ENCODE data around the gene SPTA1.
"Not testable (repeated sequence)": the region's sequence is repeated elsewhere in the genome, so short reads cannot be mapped to it uniquely, and the experiment has no call there.

SPTA1 gene

DNA sequence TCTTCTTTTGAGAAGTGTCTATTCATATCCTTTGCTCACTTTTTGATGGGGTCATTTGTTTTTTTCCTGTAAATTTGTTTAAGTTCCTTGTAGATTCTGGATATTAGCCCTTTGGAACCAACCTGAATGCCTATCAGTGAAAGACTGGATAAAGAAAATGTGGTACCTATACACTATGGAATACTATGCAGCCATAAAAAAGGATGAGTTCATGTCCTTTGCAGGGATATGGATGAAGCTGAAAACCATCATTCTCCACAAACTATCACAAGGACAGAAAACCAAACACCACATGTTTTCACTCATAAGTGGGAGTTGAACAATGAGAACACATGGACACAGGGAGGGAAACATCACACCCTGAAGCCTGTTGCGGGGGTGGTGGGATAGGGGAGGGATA lies 1.8 kb upstream of the SPTA1 start:
- H3K4me1 ChIP-seq (ENCODE audit: control insufficient read depth, insufficient read depth, low read length); H3K9ac ChIP-seq (ENCODE audit: low read length in 2 of 2); H3K9me3 ChIP-seq (ENCODE audit: control insufficient read depth in 2 of 2, low read length in 2 of 2); H3K27me3 ChIP-seq (ENCODE audit: control insufficient read depth in 1 of 2, insufficient read depth in 2 of 2, low read length in 2 of 2); H3K4me3 ChIP-seq (ENCODE audit: low read length in 2 of 2); H3K36me3 ChIP-seq (ENCODE audit: control insufficient read depth in 2 of 2, insufficient read depth in 2 of 2, low read length in 2 of 2); H3K27ac ChIP-seq (ENCODE audit: low read length): not testable (repeated sequence)

DNA sequence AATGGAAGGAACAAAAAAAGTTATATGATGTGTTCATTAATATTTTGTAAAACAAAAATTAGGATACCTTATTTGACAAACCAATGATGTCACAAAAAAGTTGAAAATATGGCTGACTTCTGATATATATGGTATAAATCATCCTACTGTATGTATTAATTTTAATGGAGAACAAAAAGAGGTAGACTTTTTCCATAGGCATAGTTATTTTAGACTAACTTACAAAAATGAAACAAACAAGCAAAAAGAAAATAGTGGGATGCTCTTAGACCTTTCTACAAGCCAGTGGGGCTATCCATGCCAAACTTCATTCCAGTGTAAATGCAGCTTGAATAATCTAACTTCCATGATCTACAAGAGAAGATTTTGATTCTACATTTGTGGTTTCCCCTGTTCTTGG lies 522 bp upstream of the SPTA1 start:
- Histone ChIP-seq H3K9me3 (ENCODE audit: control insufficient read depth in 2 of 2, low read length in 2 of 2) (no peaks in the 10 kb centered on the region), H3K4me1 (ENCODE audit: control insufficient read depth, insufficient read depth, low read length) (no peaks in the 10 kb centered on the region), H3K9ac (ENCODE audit: low read length in 2 of 2) (no peak overlapping the region), H3K36me3 (ENCODE audit: control insufficient read depth in 2 of 2, insufficient read depth in 2 of 2, low read length in 2 of 2) (no peaks in the 10 kb centered on the region), H3K27me3 (ENCODE audit: control insufficient read depth in 1 of 2, insufficient read depth in 2 of 2, low read length in 2 of 2) (no peaks in the 10 kb centered on the region), H3K4me3 (ENCODE audit: low read length in 2 of 2) (no peak overlapping the region), H3K27ac (ENCODE audit: low read length) (no peak overlapping the region)

DNA sequence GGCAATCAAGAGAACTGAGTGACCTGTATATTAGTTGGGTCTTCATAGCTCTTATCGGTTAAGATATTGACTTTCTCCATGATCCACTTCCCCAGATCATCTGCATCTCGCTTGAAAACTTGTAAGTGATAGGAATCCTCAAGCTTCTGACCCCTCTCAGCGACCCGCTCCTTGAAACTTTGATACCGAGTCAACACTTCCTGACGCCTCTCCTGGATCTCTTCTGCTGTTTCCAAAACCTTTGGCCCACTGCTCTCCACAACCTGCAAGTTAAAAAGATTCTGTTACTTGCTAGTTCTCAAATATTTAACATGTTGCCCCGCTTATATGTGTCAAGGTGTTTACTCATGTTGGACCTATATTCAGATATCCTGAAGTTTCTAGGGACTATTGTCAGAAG lies 1.4 kb downstream of the SPTA1 start:
- Histone ChIP-seq H3K9ac (ENCODE audit: low read length in 2 of 2) (no peak overlapping the region), H3K27ac (ENCODE audit: low read length) (no peak overlapping the region), H3K4me1 (ENCODE audit: control insufficient read depth, insufficient read depth, low read length) (no peaks in the 10 kb centered on the region), H3K4me3 (ENCODE audit: low read length in 2 of 2) (no peak overlapping the region), H3K27me3 (ENCODE audit: control insufficient read depth in 1 of 2, insufficient read depth in 2 of 2, low read length in 2 of 2) (peaks cover 0 to 2% of the 10 kb centered on the region in 2 donors), H3K36me3 (ENCODE audit: control insufficient read depth in 2 of 2, insufficient read depth in 2 of 2, low read length in 2 of 2) (no peaks in the 10 kb centered on the region), H3K9me3 (ENCODE audit: control insufficient read depth in 2 of 2, low read length in 2 of 2) (no peaks in the 10 kb centered on the region)

DNA sequence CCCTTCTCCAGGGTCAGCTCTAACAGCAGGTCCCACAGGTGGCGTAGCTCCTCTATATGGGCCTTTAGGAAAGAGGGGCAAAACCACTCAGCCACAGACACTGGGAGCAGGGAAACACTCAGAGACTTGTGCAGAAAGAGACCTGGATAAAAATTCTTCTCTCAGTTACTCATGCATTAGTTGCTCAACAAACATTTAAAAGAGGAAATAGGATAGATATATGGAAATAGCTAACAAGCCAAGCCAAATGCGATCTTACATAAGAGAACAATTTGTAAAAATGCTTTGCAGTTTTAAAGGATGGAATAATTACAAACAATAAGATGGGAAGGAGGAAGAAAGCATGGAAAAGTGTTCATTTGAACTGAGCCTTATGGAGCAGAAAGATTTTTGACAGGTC lies 4.9 kb downstream of the SPTA1 start:
- H3K9ac ChIP-seq (ENCODE audit: low read length in 2 of 2) = no peak overlapping the region
- no peaks in the 10 kb centered on the region for H3K9me3 ChIP-seq (ENCODE audit: control insufficient read depth in 2 of 2, low read length in 2 of 2)
- H3K27me3 ChIP-seq (ENCODE audit: control insufficient read depth in 1 of 2, insufficient read depth in 2 of 2, low read length in 2 of 2) = peaks cover 0 to 2% of the 10 kb centered on the region in 2 donors
- H3K4me3 ChIP-seq (ENCODE audit: low read length in 2 of 2) = no peak overlapping the region
- H3K4me1 ChIP-seq (ENCODE audit: control insufficient read depth, insufficient read depth, low read length) = no peaks in the 10 kb centered on the region
- H3K27ac ChIP-seq (ENCODE audit: low read length) = no peak overlapping the region
- H3K36me3 ChIP-seq (ENCODE audit: control insufficient read depth in 2 of 2, insufficient read depth in 2 of 2, low read length in 2 of 2) = no peaks in the 10 kb centered on the region

DNA sequence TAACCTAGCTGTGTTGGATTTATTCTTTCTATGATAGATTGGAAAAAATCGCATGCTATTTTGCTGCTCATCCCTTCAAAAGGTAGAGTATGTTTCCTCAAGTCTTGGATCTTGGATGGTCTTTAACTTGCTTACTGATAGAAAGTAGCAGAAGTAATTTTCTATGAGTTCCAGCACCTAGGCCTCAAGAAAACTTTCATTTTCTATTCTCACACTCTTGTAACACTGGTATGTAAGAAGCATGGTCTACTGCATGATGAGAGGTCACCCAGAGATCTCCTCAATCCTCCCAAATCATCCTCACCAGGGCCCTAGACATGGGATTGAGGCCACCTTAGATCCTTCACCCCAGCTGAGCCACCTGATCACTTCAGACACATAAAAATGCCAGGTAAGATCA lies 7.2 kb downstream of the SPTA1 start:
- H3K27ac ChIP-seq (ENCODE audit: low read length) = no peak overlapping the region
- no peaks in the 10 kb centered on the region for H3K9me3 ChIP-seq (ENCODE audit: control insufficient read depth in 2 of 2, low read length in 2 of 2)
- H3K27me3 ChIP-seq (ENCODE audit: control insufficient read depth in 1 of 2, insufficient read depth in 2 of 2, low read length in 2 of 2) = peaks cover 0 to 2% of the 10 kb centered on the region in 2 donors

DNA sequence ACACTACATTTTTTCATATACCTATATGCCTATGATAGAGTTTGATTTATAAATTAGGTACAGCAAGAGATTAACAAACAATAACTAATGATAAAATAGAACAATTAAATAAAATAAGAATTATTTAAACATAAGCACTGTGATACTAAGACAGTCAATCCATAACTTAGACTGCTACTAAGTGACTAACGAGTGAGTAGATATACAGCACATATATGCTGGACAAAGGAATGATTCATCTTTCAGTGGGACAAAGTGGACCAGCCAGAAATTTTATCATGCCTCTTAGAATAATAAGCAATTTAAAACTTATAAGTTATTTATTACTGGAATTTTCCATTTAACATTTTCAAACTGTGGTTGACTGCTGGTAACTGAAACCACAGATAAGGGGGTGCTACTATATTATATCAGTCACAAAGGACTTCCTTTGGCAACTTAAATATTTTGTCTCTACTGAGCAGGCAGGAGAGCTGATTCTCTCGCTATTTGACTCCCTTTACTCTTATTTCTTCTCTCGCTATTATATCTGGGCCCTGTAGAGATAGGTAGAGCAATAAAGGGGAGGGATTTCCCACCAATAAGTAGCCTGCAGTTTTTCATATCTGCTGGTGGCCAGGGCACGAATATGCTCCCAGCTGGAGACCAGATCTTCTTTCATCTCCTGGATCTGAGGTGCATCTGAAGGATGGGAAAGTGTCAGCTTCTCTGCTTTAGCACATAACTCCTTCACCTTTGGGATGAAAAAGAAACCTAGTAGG lies 10.8 kb downstream of the SPTA1 start:
- H3K9me3 ChIP-seq (ENCODE audit: control insufficient read depth in 2 of 2, low read length in 2 of 2) = no peaks in the 10 kb centered on the region
- H3K4me3 ChIP-seq (ENCODE audit: low read length in 2 of 2) = no peak overlapping the region
- no peak overlapping the region for H3K9ac ChIP-seq (ENCODE audit: low read length in 2 of 2)
- no peaks in the 10 kb centered on the region for H3K27me3 ChIP-seq (ENCODE audit: control insufficient read depth in 1 of 2, insufficient read depth in 2 of 2, low read length in 2 of 2)
- H3K36me3 ChIP-seq (ENCODE audit: control insufficient read depth in 2 of 2, insufficient read depth in 2 of 2, low read length in 2 of 2) = no peaks in the 10 kb centered on the region
- H3K27ac ChIP-seq (ENCODE audit: low read length) = no peak overlapping the region
- no peaks in the 10 kb centered on the region for H3K4me1 ChIP-seq (ENCODE audit: control insufficient read depth, insufficient read depth, low read length)

More for the DNA sequence above, 7.2 kb downstream of the SPTA1 start:
- H3K4me3 ChIP-seq (ENCODE audit: low read length in 2 of 2) = no peak overlapping the region
- no peak overlapping the region for H3K9ac ChIP-seq (ENCODE audit: low read length in 2 of 2)
- no peaks in the 10 kb centered on the region for H3K36me3 ChIP-seq (ENCODE audit: control insufficient read depth in 2 of 2, insufficient read depth in 2 of 2, low read length in 2 of 2)
- no peaks in the 10 kb centered on the region for H3K4me1 ChIP-seq (ENCODE audit: control insufficient read depth, insufficient read depth, low read length)

DNA sequence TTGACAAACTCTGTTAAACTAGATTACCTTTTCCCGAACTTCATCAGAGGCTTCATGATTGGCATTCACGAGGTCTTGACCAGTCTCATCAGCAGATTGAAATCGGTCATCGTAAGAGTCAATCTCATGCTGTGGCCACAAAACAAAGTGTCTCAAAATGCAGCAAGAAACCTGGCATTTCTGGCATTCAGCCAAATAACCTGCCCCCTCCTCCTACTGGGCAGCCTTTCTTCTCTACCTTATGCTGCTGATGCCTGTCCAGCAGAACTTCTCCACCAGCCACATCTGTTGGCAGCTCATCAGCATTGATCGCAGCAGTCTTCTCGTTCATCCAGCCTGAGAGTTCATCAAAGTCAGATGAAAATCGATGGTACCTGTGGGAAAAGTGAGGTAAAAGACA lies 12.2 kb downstream of the SPTA1 start:
- no peaks in the 10 kb centered on the region for H3K27me3 ChIP-seq (ENCODE audit: control insufficient read depth in 1 of 2, insufficient read depth in 2 of 2, low read length in 2 of 2)
- H3K4me1 ChIP-seq (ENCODE audit: control insufficient read depth, insufficient read depth, low read length) = no peaks in the 10 kb centered on the region
- no peak overlapping the region for H3K9ac ChIP-seq (ENCODE audit: low read length in 2 of 2)
- H3K27ac ChIP-seq (ENCODE audit: low read length) = no peak overlapping the region
- H3K36me3 ChIP-seq (ENCODE audit: control insufficient read depth in 2 of 2, insufficient read depth in 2 of 2, low read length in 2 of 2) = no peaks in the 10 kb centered on the region
- no peak overlapping the region for H3K4me3 ChIP-seq (ENCODE audit: low read length in 2 of 2)
- no peaks in the 10 kb centered on the region for H3K9me3 ChIP-seq (ENCODE audit: control insufficient read depth in 2 of 2, low read length in 2 of 2)

DNA sequence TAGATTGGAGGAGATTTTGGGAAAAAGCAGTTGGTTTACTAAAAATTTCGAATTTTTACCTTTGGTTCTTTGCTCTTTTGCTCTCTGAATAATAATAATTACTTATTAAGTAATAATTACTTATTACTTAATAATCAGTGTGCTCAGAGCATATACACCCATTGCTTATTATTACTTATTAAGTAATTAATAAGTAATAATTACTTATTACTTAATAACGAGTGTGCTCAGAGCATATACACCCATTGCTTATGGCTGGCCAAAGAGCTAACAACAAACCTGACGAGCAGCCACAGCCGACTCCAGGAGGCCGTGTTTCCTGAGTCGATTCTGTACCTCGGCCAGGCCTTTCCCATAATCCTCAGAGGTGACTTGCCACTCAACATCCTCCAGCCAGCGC lies 20.5 kb downstream of the SPTA1 start:
- Histone ChIP-seq H3K27ac (ENCODE audit: low read length) (no peak overlapping the region), H3K27me3 (ENCODE audit: control insufficient read depth in 1 of 2, insufficient read depth in 2 of 2, low read length in 2 of 2) (no peaks in the 10 kb centered on the region), H3K9me3 (ENCODE audit: control insufficient read depth in 2 of 2, low read length in 2 of 2) (no peaks in the 10 kb centered on the region), H3K4me1 (ENCODE audit: control insufficient read depth, insufficient read depth, low read length) (no peaks in the 10 kb centered on the region), H3K4me3 (ENCODE audit: low read length in 2 of 2) (no peak overlapping the region), H3K9ac (ENCODE audit: low read length in 2 of 2) (no peak overlapping the region), H3K36me3 (ENCODE audit: control insufficient read depth in 2 of 2, insufficient read depth in 2 of 2, low read length in 2 of 2) (no peaks in the 10 kb centered on the region)

DNA sequence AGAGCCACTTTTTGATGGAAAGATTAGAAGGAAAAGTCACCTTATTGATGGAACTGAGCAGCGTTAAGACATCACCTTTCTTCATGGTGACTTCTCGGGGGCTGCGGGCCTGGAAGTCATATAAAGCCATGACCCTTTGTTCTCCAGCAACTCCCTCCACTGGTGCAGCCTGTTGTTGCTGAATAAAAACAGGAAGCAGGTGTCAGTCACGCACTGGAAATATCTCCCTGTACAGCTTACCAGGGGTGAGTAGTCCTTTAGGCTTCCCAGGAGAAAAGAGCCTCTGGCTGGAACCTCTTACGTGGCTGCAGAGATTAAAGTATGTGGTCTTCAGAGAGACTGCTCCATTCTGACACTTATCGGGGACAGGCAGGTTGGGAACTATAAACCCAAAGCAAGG lies 31.9 kb downstream of the SPTA1 start:
- no peak overlapping the region for H3K27ac ChIP-seq (ENCODE audit: low read length)
- H3K9me3 ChIP-seq (ENCODE audit: control insufficient read depth in 2 of 2, low read length in 2 of 2) = no peaks in the 10 kb centered on the region
- no peak overlapping the region for H3K4me3 ChIP-seq (ENCODE audit: low read length in 2 of 2)
- H3K4me1 ChIP-seq (ENCODE audit: control insufficient read depth, insufficient read depth, low read length) = no peaks in the 10 kb centered on the region
- no peak overlapping the region for H3K9ac ChIP-seq (ENCODE audit: low read length in 2 of 2)
- H3K27me3 ChIP-seq (ENCODE audit: control insufficient read depth in 1 of 2, insufficient read depth in 2 of 2, low read length in 2 of 2) = no peaks in the 10 kb centered on the region
- H3K36me3 ChIP-seq (ENCODE audit: control insufficient read depth in 2 of 2, insufficient read depth in 2 of 2, low read length in 2 of 2) = no peaks in the 10 kb centered on the region

DNA sequence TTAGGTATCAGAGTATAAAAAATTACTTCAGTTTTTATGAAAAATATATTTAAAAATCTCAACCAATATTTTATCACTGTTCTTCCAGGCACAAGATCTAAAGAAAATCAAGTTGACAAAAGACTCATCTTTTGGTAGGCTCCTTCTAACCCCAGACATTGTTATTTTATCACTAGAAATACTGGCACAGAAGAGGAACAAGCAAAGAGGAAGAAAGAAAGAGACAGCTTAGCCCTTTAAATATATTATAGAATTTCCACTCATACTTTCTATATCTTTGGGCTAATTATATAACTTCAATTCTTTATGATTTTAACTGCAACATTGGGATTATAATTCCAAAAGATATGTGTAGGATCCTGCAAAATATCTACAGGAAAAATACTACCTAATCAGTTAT lies 32.4 kb downstream of the SPTA1 start:
- no peak overlapping the region for H3K9ac ChIP-seq (ENCODE audit: low read length in 2 of 2)
- no peaks in the 10 kb centered on the region for H3K27me3 ChIP-seq (ENCODE audit: control insufficient read depth in 1 of 2, insufficient read depth in 2 of 2, low read length in 2 of 2)
- H3K27ac ChIP-seq (ENCODE audit: low read length) = no peak overlapping the region
- H3K9me3 ChIP-seq (ENCODE audit: control insufficient read depth in 2 of 2, low read length in 2 of 2) = no peaks in the 10 kb centered on the region
- H3K4me1 ChIP-seq (ENCODE audit: control insufficient read depth, insufficient read depth, low read length) = no peaks in the 10 kb centered on the region
- H3K36me3 ChIP-seq (ENCODE audit: control insufficient read depth in 2 of 2, insufficient read depth in 2 of 2, low read length in 2 of 2) = no peaks in the 10 kb centered on the region
- no peak overlapping the region for H3K4me3 ChIP-seq (ENCODE audit: low read length in 2 of 2)

DNA sequence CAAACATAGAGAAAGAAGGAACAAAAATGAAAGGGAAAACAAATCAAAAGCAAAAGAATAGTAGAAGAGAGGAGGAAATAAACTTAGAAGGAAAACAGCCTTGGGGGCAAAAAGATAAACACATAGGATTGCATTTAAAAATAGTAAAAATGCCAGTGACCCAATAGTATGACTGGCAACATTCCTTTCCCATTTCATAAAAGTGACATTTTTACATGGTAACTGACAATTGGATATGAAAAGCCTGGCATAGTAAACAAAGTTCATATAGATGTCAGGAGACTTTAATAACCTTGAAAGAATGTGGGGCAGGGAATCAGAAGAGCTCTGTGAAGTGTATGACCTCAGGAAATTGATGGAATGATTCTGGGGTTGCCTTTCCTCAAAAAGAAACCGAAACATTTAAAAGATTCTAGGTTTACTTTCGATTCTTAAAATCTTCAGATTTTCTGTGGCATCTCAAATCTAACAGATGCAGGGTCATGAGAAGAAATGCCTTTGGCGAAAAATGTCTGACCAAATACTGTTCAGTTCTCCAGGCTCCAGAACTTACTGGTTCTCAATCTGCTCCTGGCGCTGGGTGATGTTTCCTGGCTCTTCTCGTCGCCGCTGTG lies 33.7 kb downstream of the SPTA1 start:
- no peaks in the 10 kb centered on the region for H3K9me3 ChIP-seq (ENCODE audit: control insufficient read depth in 2 of 2, low read length in 2 of 2)
- no peak overlapping the region for H3K27ac ChIP-seq (ENCODE audit: low read length)
- no peaks in the 10 kb centered on the region for H3K36me3 ChIP-seq (ENCODE audit: control insufficient read depth in 2 of 2, insufficient read depth in 2 of 2, low read length in 2 of 2)
- no peak overlapping the region for H3K4me3 ChIP-seq (ENCODE audit: low read length in 2 of 2)
- no peak overlapping the region for H3K9ac ChIP-seq (ENCODE audit: low read length in 2 of 2)
- H3K4me1 ChIP-seq (ENCODE audit: control insufficient read depth, insufficient read depth, low read length) = no peaks in the 10 kb centered on the region
- H3K27me3 ChIP-seq (ENCODE audit: control insufficient read depth in 1 of 2, insufficient read depth in 2 of 2, low read length in 2 of 2) = no peaks in the 10 kb centered on the region

Data from stomach smooth muscle (tissue), 2 donors.